Tongue (tissue), 2 donors: ENCODE data around the gene PPP1R8. TPM values are rescaled to one million over a fixed set of nuclear protein-coding genes. Genes with fewer than 3 reads are reported as not detected.

ENCODE experiments used
- DNase-seq: peaks from one replicate; pipeline ENCODE4 v3.0.0-alpha.2; 2015
- total RNA-seq: library from RNA; depleted of rRNA; stranded (reverse); fragments of >200 nt; gene quantifications from one replicate; pipeline ENCODE4 v1.2.3, GENCODE V29; 2014

PPP1R8 gene
- total RNA-seq, 1 donor from 2014 or later = 32.9 TPM

DNA sequence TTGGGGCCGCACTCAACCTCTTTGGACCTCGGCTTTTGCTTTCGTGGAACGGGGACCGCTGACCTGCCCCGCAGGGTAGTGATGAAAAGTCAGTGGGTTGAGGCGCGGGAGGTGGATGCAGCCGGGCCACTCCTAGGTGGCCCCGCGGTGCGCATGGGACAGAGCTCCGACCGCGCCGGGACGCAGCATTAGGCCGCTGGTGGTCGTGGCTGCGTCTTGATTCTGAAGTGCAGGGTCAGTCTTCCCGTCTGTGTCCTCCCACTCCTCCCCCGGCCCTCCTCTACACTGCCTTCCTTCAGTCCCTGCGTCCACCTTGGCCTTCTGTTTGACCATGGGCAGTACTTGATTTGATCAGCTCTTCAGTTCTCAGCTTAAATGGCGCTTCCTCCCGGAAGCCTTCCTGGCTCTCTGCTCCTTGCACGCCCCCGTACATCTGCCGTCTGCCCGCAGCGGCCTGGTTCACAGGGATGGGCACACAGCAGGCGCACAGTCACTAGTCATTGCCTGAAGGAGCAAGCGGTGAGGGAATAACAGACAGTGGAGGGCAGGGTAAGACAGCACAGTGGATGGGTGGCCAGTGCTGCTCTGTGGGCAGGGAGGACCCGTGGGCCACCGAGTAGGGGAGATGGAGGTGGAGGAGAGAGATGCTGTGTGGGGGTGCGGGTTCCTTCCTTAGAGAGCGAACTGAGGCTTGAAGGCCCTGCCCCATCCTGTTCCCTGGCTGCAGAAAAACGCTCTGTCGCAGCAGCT is 42.4 kb downstream of the PPP1R8 start:
- no peak for DNase-seq

- DNase-seq = no peak
These were observed 43.2 kb downstream of the PPP1R8 start for GRCh38 chr1:27873671-27874384.

DNA sequence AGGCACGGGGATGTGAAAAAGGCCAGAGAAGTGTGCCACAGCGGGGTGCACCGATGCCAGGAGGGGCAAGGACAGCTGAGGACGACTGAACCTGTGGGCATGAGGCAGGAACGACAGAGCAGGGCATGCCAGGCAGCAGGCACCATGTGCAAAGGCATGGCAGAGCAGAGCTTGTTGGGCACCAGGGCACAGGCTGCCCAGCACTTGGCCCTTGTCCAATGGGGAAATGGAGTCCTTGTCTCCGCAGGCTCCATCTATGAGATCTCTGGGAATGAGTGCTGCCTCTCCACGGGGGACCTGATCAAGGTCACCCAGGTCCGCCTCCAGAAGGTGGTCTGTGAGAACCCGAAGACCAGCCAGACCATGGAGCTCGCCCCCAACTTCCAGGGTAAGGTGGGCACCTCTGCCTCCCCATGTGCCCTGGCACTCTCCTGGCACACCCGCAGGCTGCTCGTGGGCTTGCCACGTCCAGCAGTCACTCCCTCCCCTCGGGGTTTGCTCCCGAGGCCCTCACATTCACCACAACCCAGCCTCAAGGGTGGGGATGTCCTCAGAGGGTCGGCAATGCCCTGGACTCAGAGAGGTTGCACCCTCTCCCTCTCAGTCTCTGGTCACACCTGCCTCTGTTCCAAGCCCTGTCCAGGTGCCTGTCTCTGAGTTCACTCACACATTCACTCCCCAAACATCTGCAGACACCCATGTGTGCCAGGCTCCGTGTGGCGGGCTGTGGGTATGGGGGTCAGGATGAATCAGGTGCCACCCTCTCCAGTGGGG is 45.9 kb downstream of the PPP1R8 start:
- no peak for DNase-seq

- no peak for DNase-seq
These were observed 46.5 kb downstream of the PPP1R8 start for GRCh38 chr1:27877115-27877416.

DNA sequence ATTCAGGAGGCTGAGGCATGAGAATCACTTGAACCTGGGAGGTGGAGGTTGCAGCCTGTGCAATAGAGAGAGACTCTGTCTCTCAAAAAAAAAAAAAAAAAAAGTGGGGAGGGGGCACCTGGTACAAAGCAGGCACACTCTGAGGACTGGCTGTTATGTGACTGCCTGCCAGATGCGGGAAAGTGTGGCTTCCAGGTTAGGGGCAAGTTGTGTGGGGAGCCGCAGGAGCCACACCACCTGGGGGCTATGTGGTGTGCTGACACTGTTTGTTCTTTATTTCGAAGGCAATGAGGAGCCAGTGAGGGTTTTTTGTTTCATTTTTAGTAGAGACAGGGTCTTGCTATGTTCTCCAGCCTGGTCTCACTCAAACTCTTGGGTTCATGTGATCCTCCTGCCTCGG is 47.5 kb downstream of the PPP1R8 start:
- no peak for DNase-seq

- DNase-seq = peak; percentile 71
These were observed 48.3 kb downstream of the PPP1R8 start for GRCh38 chr1:27878787-27879335.

GRCh38 chr1:27879374-27880082 is 48.9 kb downstream of the PPP1R8 start:
- no peak for DNase-seq

- DNase-seq = no peak
These were observed 51.9 kb downstream of the PPP1R8 start for GRCh38 chr1:27882543-27882903.

- no peak for DNase-seq
These were observed 53.0 kb downstream of the PPP1R8 start for GRCh38 chr1:27883536-27883935.

DNA sequence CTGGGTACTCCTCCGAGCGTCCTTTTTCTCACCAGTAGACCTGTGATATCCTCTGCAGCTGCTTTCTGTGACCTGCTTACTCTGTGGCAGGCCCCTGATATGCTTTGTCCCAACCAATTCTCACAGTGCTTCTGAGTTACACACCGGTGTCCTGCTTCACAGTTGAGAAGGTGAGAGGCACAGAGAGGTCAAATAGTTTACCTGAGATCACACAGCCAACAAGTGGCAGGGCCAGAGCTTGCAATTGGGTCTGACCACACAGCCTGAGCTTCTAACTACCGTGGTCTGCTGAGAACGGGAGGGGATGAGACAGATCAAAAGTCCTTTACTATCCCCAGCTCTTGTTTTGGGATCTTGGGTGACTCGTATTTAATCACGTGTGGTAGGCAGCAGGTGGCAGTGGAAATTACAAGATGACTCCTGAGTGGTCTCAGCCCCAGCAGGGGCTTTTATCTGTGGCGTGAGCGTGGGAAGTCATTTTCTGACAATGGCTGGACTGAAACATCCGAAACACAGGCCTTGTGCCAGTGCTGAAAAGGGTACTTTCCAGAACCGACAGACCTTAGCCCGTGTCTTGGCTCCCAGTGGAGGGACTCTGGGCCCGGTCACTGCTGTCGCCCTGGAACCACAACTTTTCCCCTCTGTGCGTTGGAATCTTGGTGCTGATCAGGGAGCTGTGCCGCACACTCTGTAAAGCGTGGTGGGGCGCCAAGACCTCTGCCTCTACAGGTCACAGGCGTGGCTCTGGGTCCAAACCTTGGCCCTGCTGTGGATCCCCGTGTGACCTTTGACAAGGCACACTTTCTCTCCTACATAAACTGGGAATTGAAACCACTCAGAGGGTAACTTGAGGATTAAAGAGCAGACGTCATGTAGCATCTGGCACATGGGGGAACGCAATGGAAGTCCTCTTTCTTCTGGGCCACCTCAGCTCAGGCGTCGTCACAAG is 53.7 kb downstream of the PPP1R8 start:
- no peak for DNase-seq

DNA sequence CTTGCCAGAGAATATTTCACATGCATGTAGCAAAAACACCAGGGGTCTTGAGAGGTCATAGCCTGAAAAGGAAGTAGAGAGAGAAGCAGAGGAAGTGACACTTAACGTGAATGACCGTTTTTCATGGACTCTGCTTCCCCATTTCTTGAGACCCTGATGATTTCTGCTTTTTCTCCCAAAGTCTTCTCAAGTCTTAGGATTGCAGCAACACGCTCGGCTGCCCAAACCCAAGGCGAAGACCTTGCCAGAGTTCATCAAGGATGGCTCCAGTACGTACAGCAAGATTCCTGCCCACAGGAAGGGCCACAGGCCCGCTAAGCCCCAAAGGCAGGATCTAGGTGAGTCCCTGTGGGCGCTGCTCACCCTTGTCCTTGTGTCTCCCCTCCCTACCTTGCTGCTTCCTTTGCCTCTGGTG is 54.5 kb downstream of the PPP1R8 start:
- no peak for DNase-seq

GRCh38 chr1:27885621-27886352 is 55.2 kb downstream of the PPP1R8 start:
- DNase-seq = no peak

GRCh38 chr1:27886353-27886679 is 55.7 kb downstream of the PPP1R8 start:
- DNase-seq = no peak

GRCh38 chr1:27886744-27887143 is 56.2 kb downstream of the PPP1R8 start:
- no peak for DNase-seq

GRCh38 chr1:27887215-27888021 is 56.8 kb downstream of the PPP1R8 start:
- DNase-seq = no peak

- no peak for DNase-seq
These were observed 58.9 kb downstream of the PPP1R8 start for GRCh38 chr1:27889506-27889905.

DNA sequence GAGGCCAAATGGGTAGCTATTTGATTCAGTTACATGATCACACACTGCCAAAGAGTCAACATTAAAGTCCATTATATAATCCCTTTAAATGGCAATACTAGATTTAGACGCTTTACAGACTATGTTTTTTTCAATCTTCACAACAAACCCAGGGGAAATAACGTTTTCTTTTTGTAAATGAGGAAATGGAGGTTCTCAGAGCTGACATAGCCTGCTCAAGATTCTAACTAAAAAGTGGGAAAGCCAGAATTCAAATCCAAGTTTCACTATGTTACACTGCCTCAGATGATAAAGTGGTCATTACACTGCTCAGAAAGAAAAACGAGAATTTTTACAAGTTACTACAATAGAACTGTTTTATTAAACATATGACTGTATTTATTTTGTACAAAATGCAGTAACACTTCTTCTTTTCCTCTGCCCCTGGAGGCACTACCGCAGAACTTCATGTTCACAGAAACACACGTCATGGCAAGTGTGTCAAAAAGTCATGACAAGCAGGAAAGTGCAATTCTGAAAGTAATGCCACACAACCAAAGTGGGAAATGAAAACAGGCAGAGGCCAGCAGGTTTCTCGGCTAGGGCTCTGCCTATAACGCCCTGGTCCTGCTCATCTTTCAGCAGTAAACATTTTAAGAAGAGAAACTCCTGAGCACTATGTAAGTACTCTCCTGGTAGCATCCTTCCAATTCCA is 60.8 kb downstream of the PPP1R8 start:
- no peak for DNase-seq

DNA sequence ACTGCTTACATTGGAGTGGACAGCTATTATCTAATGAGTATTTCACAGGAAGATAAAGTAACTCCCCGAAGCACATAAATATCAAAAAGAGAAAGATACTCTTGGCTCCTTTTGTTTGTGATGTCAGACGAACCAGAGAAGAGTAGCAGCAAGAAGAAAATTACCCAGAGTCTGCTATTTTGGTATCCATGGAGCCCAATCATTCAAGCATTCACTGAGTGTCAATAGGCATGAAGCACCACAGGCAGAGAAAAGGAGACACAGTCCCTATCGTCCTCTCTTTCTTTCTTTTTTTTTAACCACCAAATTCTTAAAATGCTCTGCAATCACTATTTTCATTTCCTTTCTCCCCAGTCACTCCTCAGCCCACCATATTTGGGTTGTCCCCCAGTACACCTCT is 63.9 kb downstream of the PPP1R8 start:
- DNase-seq = no peak
